Ammon's horn (tissue), 1 donor: ENCODE data around the gene DKK3.

Experiments used
- DNase-seq: peaks from one replicate; pipeline ENCODE4 v3.0.0-alpha.2; 2016; ENCODE audit warnings: low spot score

The DKK3 gene

GRCh38 chr11:12003336-12003735 is 5.1 kb downstream of the DKK3 start:
- no peak for DNase-seq

GRCh38 chr11:12001186-12001585 is 7.2 kb downstream of the DKK3 start:
- no peak for DNase-seq

DNA sequence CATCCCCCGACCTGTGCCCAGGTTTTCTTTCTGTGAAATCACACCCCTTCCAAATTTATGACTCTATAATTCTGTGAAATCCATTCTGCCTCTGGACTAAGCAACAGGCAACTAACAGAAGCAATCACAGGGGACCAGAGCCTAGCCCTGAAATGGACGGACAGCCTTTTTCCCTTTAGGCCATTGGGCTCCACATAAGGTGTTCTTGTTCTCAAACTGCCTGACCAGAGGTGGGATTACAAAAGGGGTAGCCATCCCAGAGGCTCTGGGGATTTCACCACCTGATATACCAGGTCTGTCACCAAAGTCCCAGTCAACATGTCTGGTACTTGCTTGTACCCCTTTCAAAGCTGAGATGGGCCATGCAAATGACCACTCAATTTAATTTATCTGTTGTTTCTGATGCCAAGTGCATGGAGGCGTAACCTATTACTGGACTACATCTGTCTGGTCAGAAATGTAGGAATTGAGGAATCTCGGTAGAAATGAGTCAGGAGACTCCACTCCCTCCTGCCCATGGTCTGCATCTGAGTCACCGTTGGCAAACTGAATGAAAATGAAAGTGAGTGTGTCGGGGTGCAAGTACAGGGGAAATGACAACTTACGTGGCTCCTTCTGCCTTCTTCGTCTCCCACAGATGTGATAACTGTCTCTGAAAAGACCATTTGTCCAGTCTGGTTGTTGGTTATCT is 10.2 kb downstream of the DKK3 start:
- no peak for DNase-seq

- DNase-seq: no peak
These were observed 11.4 kb downstream of the DKK3 start for GRCh38 chr11:11997049-11997322.

GRCh38 chr11:11996321-11997048 is 11.9 kb downstream of the DKK3 start:
- DNase-seq: no peak

DNA sequence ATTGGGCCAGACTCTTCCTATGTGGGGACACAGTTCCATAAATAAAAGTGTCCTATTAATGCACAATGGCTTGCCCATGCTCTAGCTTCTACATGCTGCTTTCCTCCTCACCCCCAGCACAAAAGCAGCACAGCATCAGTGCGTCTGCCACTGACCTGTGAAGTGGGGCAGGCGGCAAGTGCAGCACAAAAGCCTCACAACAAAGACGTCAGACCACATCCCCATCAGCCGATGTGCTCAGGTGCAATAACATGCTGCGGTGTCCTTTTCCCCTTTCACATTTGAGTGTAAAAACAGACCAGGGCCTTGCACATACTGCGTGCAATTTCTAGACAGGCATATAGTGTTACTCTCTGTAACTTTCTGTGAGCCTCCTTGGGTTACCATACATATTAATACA is 12.8 kb downstream of the DKK3 start:
- no peak for DNase-seq

DNA sequence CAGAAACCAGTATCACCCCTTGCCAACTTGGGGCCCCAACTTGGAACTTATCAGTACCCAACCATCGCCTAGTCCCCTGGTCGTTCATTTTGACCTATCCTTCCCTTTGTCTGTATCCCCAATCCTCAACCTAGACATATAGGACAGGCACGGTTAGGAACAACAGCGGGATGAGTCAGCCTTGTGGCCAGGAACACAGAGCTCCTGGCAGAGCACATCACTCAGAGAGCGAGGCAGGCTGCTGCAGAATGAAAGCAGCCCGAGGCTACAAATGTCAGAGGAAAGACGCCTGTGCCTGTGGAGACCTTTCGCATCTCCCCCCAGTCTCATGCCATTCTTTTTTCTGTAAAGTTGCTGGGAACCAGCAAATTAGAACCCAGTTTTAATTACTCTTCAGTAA is 14.6 kb downstream of the DKK3 start:
- peak; percentile 86 for DNase-seq

GRCh38 chr11:11992257-11993212 is 15.9 kb downstream of the DKK3 start:
- DNase-seq: peak; percentile 82

DNA sequence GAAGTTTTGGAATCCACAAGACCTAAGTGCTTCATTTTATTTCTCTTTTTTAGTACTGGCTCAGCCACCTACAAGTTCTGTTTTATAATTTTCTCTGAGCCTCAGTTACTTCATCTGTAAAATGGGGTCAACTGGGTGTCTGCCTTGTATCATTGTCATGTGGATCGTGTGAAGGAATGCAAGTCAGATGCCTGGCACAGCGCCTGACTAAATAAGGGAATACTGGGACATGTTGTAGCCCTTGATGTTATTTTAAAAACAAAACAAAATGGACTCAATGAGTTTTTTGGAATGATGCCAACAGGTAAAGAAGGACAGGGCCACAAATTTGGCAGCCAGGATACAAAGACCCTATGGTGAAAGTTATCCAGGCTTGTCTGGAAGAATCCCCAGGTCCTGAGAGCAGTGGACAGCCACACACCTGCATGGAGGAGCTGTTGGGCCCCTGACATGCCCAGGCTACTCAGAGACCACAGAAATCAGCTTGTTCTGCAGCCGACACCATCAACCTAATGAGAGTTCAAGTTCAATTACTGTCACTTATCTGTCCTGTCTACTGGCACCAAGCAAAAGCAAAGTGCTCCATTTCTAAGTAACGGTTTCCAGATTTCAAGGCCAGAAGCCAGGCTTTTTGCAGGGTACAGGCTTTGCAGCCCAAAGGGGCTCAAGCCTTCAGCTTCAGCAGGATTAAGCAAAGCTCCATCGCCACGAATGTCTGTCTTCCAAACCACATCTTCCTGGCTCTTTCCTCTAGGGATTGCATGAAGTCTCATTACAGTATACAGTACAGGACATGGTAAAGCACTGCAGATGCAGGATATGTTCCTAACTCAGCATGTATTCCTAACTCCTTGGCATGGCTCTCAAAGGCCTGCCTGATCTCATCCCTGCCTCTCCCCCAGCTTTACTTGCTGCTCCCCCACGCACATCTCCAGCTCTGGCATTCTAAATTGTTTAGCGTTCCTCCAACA is 18.4 kb downstream of the DKK3 start:
- no peak for DNase-seq

DNA sequence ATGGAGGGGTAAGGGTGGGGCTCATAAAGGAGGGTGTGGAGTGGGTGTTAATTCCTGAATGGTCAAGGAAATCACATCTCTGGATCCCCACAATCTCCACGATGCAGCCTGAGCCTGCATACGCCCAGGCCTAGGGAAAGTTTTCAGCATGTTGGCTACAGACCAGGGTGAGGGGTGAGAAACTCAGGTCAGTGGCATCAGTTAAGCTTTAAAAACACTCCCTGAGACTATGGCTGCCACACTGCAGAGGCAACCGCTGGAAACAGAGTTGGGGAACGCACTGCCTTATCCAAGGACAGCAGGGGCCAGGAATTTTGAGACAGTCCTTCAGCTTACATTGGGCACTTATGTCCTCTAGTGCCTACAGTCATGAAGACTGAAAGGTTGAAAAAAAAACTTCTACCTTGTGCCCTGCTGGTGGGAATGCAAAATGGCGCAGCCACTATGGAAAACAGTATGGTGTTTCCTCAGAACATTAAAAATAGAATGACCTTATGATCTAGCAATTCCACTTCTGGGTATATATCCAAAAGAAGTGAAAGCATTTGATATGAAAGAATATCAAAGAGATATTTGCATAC is 19.7 kb downstream of the DKK3 start:
- no peak for DNase-seq

- no peak for DNase-seq
These were observed 20.3 kb downstream of the DKK3 start for GRCh38 chr11:11988099-11988651.

DNA sequence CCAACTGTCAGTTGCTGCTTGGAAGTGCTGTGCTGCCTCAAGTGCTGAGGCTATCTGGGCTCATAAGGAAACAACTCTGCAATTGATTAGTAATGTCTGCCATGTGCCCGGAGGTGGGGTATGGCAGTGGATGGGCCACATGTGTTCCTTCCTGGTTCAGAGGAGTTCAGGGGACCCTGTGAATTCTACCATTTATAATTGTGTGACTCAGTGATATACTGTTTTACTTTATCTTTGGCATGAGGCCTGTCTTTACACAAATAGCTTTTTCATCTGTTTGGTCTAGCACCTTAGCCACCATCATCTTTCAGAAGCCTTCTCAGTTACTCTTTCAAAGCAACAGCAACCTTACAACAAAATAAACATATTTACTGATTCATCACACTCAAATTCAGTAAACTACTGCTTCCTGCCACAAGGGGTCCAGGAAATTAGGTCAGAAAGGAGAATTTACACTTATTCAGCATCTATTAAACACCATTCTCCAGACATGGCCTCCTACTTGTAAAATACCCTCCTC is 20.9 kb downstream of the DKK3 start:
- no peak for DNase-seq

DNA sequence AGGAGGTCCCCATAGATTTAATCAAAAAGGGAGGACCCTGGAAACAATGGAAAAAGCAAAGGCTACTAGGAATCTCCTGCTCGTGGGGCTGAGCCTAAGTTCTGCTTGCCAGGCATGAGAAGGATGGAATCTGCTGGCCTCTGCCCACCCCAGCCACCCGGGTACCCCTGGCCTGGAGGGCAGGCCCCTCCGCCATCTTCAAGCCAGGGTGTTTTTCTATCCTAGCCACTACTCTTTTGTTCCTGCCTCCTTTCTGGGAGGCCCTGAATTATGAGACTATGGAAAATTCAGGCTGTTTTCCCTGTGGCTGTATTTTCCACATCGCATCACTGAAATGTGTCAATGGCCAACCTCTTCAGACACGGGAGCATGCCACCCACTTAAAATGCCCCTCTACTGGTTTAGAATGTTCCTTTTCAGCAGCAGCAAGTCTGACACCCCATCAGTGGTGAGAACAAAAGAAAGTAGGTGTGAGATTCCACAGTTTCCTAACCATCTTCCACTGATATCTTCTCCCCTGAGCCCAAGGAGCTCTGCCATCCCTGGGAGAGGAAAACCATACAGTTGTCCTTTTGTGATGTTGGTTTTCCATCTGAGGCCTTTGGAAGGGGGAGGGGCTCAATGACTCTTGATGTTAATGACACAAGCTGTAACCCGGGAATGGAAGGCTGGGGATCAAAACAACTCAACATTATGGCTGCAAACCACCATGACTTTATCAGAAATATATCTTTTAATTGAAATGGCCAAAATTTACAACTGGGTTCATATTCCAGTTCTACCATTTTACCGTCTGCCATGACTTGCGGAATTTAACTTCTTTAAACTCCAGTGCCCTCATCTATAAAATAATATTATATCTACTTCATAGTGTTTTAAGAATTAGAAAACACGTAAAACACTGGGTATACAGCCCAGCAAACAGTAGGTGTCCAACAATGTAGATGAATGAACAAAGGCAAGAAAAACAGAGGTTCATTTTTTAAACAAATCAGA is 22.2 kb downstream of the DKK3 start:
- no peak for DNase-seq

DNA sequence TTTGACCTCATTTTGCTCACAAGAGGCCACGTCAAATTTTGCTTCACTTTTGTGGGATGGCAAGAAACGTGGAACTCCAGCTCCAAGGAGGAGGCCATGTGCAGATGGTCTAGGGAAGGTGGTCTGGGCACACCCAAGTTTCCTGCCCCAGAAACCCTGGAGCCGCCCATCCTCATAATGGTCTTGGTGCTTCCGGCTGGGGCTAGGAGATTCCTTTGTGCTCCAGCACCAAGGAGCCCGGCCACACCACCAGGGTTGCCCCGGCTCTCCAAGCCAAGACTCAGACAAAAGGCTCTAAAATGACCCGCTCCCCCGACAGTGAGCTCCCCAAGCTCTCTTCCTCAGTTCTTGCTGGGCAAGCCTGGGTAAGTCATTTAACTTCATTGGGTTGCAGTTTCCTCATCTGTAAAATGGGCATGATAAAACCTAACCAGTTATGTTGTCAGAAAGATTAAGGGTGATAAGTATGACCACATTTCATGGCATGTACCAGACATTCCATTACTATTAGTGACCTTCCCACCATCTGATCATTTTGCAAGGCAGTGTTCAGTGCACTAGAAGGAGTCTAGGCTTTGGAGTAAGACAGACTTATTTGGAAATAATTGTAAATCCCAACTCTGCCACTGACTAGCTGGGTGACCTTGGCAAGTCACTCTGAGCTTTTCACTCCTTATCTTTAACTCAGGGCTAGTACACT is 23.3 kb downstream of the DKK3 start:
- DNase-seq: no peak

DNA sequence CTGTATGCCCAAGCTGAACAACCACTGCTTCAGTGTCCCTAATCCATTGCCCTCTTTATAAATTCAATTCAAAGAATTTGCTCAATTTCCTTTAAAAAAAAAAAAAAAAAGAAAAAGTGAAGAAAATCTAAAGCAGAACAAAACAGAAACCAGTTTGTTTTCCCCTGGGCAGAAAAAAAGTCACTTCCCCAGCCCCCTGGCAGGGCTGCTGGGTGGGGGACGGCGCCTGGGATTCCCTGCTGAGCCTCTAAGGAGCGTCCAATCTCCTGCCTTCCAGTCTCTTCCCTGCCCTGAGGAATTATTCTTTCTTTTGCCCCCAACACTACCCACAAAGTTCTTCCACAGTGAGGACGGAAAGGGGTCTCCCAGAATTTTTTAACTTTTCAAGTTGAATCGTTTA is 23.9 kb downstream of the DKK3 start:
- no peak for DNase-seq

- DNase-seq: no peak
These were observed 25.0 kb downstream of the DKK3 start for GRCh38 chr11:11983427-11983826.

DNA sequence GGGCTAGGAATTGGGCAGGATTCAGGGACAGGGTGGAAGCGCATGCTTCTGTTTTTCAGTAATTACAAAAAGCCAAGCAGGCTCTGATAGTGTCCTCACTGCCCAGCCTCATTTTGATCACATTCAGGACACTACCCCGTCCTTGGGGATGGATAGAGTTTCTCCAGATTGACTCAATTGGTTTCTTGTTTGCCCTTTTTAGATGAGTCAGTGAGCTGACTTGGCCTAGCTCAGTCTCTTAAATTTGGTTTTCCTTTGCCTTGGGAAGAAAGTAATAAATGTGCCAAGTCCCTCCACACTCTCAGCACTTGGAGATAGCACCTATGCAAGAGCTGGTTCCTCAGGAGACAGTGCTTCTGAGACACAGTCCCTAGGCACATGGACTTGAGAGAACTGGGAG is 25.5 kb downstream of the DKK3 start:
- no peak for DNase-seq

DNA sequence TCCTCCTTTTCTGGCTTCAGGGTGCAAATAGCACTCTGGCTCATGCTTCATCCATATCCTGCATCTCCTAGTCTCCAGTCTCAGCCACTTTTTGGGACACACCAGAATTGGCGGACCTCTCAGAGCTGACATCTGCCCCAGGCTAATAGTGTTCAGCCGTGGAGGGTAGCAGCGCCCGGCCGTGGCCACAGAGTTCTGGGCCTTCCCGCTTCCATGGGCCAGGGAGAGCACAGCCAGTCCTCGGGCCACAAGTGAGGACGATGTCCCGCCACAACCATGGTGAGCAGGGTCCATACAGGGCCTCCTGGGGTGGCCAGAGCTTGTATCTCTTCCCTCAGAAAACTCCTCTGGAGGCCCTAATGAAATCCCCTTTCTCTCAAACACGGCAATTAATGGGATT is 26.0 kb downstream of the DKK3 start:
- DNase-seq: no peak

GRCh38 chr11:11981840-11982239 is 26.6 kb downstream of the DKK3 start:
- DNase-seq: no peak
